HCT116 (cell line): Measurements from ENCODE around the gene EGFL7. TPM values are rescaled to one million over a fixed set of nuclear protein-coding genes. Genes with fewer than 3 reads are reported as not detected.

ENCODE experiments used
- ATAC-seq: fragments of 200-7000 bp; cut with Tn5 transposase; 2 replicates; pipeline ENCODE4 v1.9.1; 2020; ENCODE audit warnings: mild to moderate bottlenecking, moderate library complexity
- BruUV-seq: library from RNA; stranded (reverse); fragments of 400-500 nt; replicated peaks from 2 replicates; lab custom pipeline; 2021; lab: Mats Ljungman, UMichigan
- CTCF ChIA-PET: fragments of 300-600 bp; sonication (Branson Sonifier 250); formaldehyde crosslinking; loops from one replicate; lab custom pipeline; 2021; ENCODE audit warnings: antibody characterized with exemption; lab: Charles Lee
- POLR2A ChIA-PET: fragments of 300-600, 350-600 bp; sonication (Branson Sonifier 250); formaldehyde crosslinking; loops from one replicate; lab custom pipeline; 2021; ENCODE audit warnings: antibody characterized with exemption; lab: Charles Lee
- RAD21 ChIA-PET, 2 experiments: fragments of 300-600 bp; sonication (Branson Sonifier 250); formaldehyde crosslinking; loops; one replicate each; lab custom pipeline; 2023; ENCODE audit warnings: low total read pairs in 2 of 2; ENCODE audit not compliant: uncharacterized antibody in 2 of 2, unreplicated experiment in 2 of 2, low non-redundant PET in 1 of 2; lab: Charles Lee
- DNase-seq: peaks from one replicate; pipeline ENCODE4 v3.0.0-alpha.2; 2010; ENCODE audit warnings: low read depth, low spot score
- H2AFZ ChIP-seq: fragments of 200-600 bp; shearing (Covaris generic), sonication (generic); 2 replicates; pipeline ENCODE4 v1.6.1; 2017; ENCODE audit warnings: low read depth, mixed run types, mixed read lengths, antibody characterized with exemption, low read length; ENCODE audit not compliant: poor library complexity, severe bottlenecking
- H3K27ac ChIP-seq: 2 replicates; pipeline ENCODE4 v1.5.1; 2012; ENCODE audit warnings: low read depth, low read length
- H3K27me3 ChIP-seq: fragments of 200-600 bp; sonication (generic); 2 replicates; pipeline ENCODE4 v1.6.1; 2016; ENCODE audit warnings: mixed run types, low read length, mixed read lengths; ENCODE audit not compliant: insufficient read depth
- H3K36me3 ChIP-seq, 2 experiments: fragments of 200-500 bp in 1 of 2; fragments of 200-600 bp in 1 of 2; sonication (Bioruptor generic) in 1 of 2; sonication (generic) in 1 of 2; 2 replicates each; pipeline versions ENCODE4 v1.5.1 to v1.6.1; 2014 to 2016; ENCODE audit warnings: low read length in 2 of 2, inconsistent platforms in 1 of 2, mixed read lengths in 1 of 2, mixed run types in 1 of 2; ENCODE audit not compliant: insufficient read depth in 2 of 2, control insufficient read depth in 1 of 2
- H3K4me1 ChIP-seq, 2 experiments: fragments of 200-600 bp in 1 of 2; sonication (generic) in 1 of 2; 2 replicates each; pipeline versions ENCODE4 v1.5.1 to v1.6.1; 2012 to 2017; ENCODE audit warnings: low read length in 2 of 2, inconsistent platforms in 1 of 2, mild to moderate bottlenecking in 1 of 2, mixed read lengths in 1 of 2, mixed run types in 1 of 2, moderate library complexity in 1 of 2; ENCODE audit not compliant: insufficient read depth in 2 of 2, control insufficient read depth in 1 of 2
- H3K4me2 ChIP-seq: fragments of 200-600 bp; sonication (generic); 2 replicates; pipeline ENCODE4 v1.6.1; 2017; ENCODE audit warnings: mixed run types, low read length, mixed read lengths
- H3K4me3 ChIP-seq, 2 experiments: fragments of 200-600 bp in 1 of 2; sonication (generic) in 1 of 2; replicated peaks in 1 of 2; 2 replicates each; pipeline ENCODE4 v1.5.1; 2011 to 2016; ENCODE audit warnings: low read length in 2 of 2, control low read depth in 1 of 2, low read depth in 1 of 2, mild to moderate bottlenecking in 1 of 2, mixed read lengths in 1 of 2, mixed run types in 1 of 2
- H3K79me2 ChIP-seq: fragments of 200-600 bp; sonication (generic); 2 replicates; pipeline ENCODE4 v1.6.1; 2017; ENCODE audit warnings: mild to moderate bottlenecking, mixed run types, low read length, moderate library complexity, mixed read lengths; ENCODE audit not compliant: insufficient read depth
- H3K9ac ChIP-seq: fragments of 200-600 bp; sonication (generic); 2 replicates; pipeline ENCODE4 v1.6.1; 2016; ENCODE audit warnings: low read length, mixed read lengths
- H3K9me2 ChIP-seq: fragments of 200-600 bp; sonication (generic), shearing (Covaris generic); 2 replicates; pipeline ENCODE4 v1.6.1; 2017; ENCODE audit warnings: mixed run types, mild to moderate bottlenecking, moderate library complexity; ENCODE audit not compliant: insufficient read depth
- H3K9me3 ChIP-seq, 2 experiments: fragments of 200-500 bp in 1 of 2; fragments of 200-600 bp in 1 of 2; sonication (Bioruptor generic) in 1 of 2; sonication (generic) in 1 of 2; 2 replicates each; pipeline ENCODE4 v1.6.1; 2014 to 2017; ENCODE audit warnings: low read length in 2 of 2, mixed read lengths in 2 of 2, inconsistent platforms in 1 of 2, low read depth in 1 of 2, mild to moderate bottlenecking in 1 of 2, mixed run types in 1 of 2, moderate library complexity in 1 of 2; ENCODE audit not compliant: control insufficient read depth in 1 of 2, insufficient read depth in 1 of 2
- H4K20me1 ChIP-seq: fragments of 200-600 bp; sonication (generic), shearing (Covaris generic); 2 replicates; pipeline ENCODE4 v1.6.1; 2017; ENCODE audit warnings: mixed run types, mild to moderate bottlenecking, moderate library complexity; ENCODE audit not compliant: insufficient read depth
- ATF3 ChIP-seq: IDR thresholded peaks from 2 replicates; pipeline ENCODE4 v1.6.1; 2012
- CEBPB ChIP-seq: IDR thresholded peaks from 2 replicates; pipeline ENCODE4 v1.6.1; 2012; ENCODE audit warnings: low read depth
- EGR1 ChIP-seq: IDR thresholded peaks from 2 replicates; pipeline ENCODE4 v1.6.1; 2012; ENCODE audit warnings: low read depth
- ELF1 ChIP-seq: IDR thresholded peaks from 2 replicates; pipeline ENCODE4 v1.6.1; 2012; ENCODE audit warnings: low read depth, borderline replicate concordance
- EZH2phosphoT487 ChIP-seq: fragments of 200-600 bp; IDR thresholded peaks from 2 replicates; pipeline ENCODE4 v1.6.1; 2018; ENCODE audit warnings: antibody characterized with exemption, borderline replicate concordance
- JUND ChIP-seq: IDR thresholded peaks from 2 replicates; pipeline ENCODE4 v1.6.1; 2012
- POLR2A ChIP-seq: IDR thresholded peaks from 2 replicates; pipeline ENCODE4 v1.7.0; 2011; ENCODE audit warnings: borderline replicate concordance; ENCODE audit not compliant: insufficient read depth, insufficient read length; ENCODE audit errors: extremely low read depth
- POLR2AphosphoS5 ChIP-seq: IDR thresholded peaks from 2 replicates; pipeline ENCODE4 v1.6.1; 2011; ENCODE audit warnings: mild to moderate bottlenecking, low read depth, low read length, moderate library complexity
- RAD21 ChIP-seq: IDR thresholded peaks from 2 replicates; pipeline ENCODE4 v1.6.1; 2012; ENCODE audit warnings: low read depth, mild to moderate bottlenecking
- REST ChIP-seq: IDR thresholded peaks from 2 replicates; pipeline ENCODE4 v1.6.1; 2012; ENCODE audit warnings: low read depth
- SIN3A ChIP-seq: IDR thresholded peaks from 2 replicates; pipeline ENCODE4 v1.6.1; 2012; ENCODE audit warnings: low read depth
- SRF ChIP-seq: IDR thresholded peaks from 2 replicates; pipeline ENCODE4 v1.6.1; 2012; ENCODE audit warnings: low read depth
- TCF7L2 ChIP-seq: IDR thresholded peaks from 2 replicates; pipeline ENCODE4 v1.7.0; 2011; ENCODE audit warnings: borderline replicate concordance, inconsistent platforms; ENCODE audit not compliant: insufficient read depth, insufficient read length; ENCODE audit errors: extremely low read depth
- YY1 ChIP-seq: IDR thresholded peaks from 2 replicates; pipeline ENCODE4 v1.6.1; 2011; ENCODE audit warnings: low read length, low read depth, moderate library complexity, mild to moderate bottlenecking; ENCODE audit not compliant: insufficient replicate concordance; ENCODE audit errors: extremely low read depth
- ZFX ChIP-seq: fragments of 450-650 bp; IDR thresholded peaks from 2 replicates; pipeline ENCODE4 v1.6.1; 2017
- intact Hi-C: fragments of 100-400 bp; cut with micrococcal nuclease; formaldehyde crosslinking; loops from 2 replicates; pipeline ENCODE4 v1.10.0; 2022
- total RNA-seq: library from RNA; stranded (reverse); gene quantifications from one replicate; pipeline ENCODE4 v1.2.1, GENCODE V29; 2021; ENCODE audit not compliant: unreplicated experiment
- TF ChIP-seq, protein P1 (sequence below), 3 experiments: fragments of 200-600 bp in 1 of 3; sonication (generic) in 1 of 3; IDR thresholded peaks in 2 of 3; conservative IDR thresholded peaks in 1 of 3; 2 replicates each; pipeline ENCODE4 v1.5.1; 2012 to 2017; ENCODE audit warnings: low read depth in 2 of 3, low read length in 2 of 3, antibody characterized with exemption in 1 of 3, borderline replicate concordance in 1 of 3, control low read depth in 1 of 3, mild to moderate bottlenecking in 1 of 3, mixed read lengths in 1 of 3, mixed run types in 1 of 3, moderate library complexity in 1 of 3; ENCODE audit not compliant: insufficient read depth in 1 of 3

EGFL7 gene
- total RNA-seq, 1 experiment from 2014 or later: 82.0 TPM

GRCh38 chr9:136700304-136700703, 37.6 kb downstream of the EGFL7 start (continued):
- TF ChIP-seq RAD21 (no peak), YY1 (no peak), JUND (no peak), TCF7L2 (no peak), ATF3 (no peak)

DNA sequence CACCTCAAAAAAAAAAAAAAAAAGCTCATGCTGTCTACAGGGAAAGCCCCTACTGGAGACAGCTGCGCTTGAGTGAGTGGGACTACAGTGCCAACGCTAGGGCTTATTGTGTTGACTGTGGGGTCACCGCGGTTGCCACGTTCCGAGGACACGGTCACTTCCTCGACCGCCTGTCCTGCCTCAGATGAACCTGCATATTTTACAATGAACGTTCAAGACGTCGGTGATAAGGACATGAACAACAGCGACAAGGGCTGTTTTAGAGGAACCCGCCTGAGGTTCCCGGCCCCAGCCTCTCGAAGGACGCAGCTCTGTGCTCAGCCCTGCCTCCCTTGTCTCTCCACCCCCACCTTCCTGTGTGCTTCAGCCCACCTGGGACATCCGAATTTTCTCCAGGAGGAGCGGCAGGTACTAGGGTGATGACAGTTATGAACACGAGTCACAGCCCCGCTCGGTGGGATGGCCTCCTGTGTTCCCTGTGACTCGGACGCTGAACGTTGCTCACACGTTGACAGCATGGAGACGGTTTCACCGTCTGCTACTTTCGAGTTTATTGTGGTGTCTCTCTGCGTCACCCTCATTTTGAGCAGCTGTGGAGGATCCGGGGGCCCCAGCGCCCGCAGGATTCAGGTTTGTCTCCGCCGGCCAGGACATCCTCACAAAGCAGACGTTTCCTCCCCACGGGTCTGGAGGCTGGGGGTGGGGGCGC, 38.4 kb downstream of the EGFL7 start:
- no peak overlapping the region for H3K27ac ChIP-seq
- H3K9ac ChIP-seq: no peak overlapping the region
- no peaks in the 10 kb centered on the region for H3K9me3 ChIP-seq
- RAD21 ChIA-PET: no interaction called here
- H2AFZ ChIP-seq: no peak overlapping the region
- BruUV-seq: no TSS peak
- H3K4me3 ChIP-seq: no peak overlapping the region
- ATAC-seq (no peak), DNase-seq (no peak)
- no peaks in the 10 kb centered on the region for H3K36me3 ChIP-seq
- intact Hi-C loops: no loop called here
- CTCF ChIA-PET: no interaction called here
- H3K9me2 ChIP-seq: no peaks in the 10 kb centered on the region
- TF ChIP-seq POLR2A (no peak), EGR1 (no peak), EZH2phosphoT487 (no peak), CEBPB (no peak), JUND (no peak), SIN3A (no peak), TCF7L2 (no peak), REST (no peak), ZFX (no peak), ELF1 (no peak), POLR2AphosphoS5 (no peak), ATF3 (no peak), YY1 (no peak), SRF (no peak), RAD21 (no peak)
- TF ChIP-seq, protein P1, sequence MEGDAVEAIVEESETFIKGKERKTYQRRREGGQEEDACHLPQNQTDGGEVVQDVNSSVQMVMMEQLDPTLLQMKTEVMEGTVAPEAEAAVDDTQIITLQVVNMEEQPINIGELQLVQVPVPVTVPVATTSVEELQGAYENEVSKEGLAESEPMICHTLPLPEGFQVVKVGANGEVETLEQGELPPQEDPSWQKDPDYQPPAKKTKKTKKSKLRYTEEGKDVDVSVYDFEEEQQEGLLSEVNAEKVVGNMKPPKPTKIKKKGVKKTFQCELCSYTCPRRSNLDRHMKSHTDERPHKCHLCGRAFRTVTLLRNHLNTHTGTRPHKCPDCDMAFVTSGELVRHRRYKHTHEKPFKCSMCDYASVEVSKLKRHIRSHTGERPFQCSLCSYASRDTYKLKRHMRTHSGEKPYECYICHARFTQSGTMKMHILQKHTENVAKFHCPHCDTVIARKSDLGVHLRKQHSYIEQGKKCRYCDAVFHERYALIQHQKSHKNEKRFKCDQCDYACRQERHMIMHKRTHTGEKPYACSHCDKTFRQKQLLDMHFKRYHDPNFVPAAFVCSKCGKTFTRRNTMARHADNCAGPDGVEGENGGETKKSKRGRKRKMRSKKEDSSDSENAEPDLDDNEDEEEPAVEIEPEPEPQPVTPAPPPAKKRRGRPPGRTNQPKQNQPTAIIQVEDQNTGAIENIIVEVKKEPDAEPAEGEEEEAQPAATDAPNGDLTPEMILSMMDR (IDR thresholded peaks at IDR 0.05 in 2 of 3, conservative IDR thresholded peaks at IDR 0.05 in 1 of 3; ENCODE audit: borderline replicate concordance in 1 of 3, insufficient read depth in 1 of 3, low read depth in 2 of 3, low read length in 2 of 3): no peak
- H4K20me1 ChIP-seq: no peaks in the 10 kb centered on the region
- no peak overlapping the region for H3K4me2 ChIP-seq
- H3K79me2 ChIP-seq: no peaks in the 10 kb centered on the region
- H3K27me3 ChIP-seq: no peaks in the 10 kb centered on the region
- H3K4me1 ChIP-seq: peaks cover 5 to 35% of the 10 kb centered on the region in 2 experiments
- POLR2A ChIA-PET: no interaction called here
